ENCODE measurements around the gene DICER1.
"Not testable (repeated sequence)": the region's sequence is repeated elsewhere in the genome, so short reads cannot be mapped to it uniquely, and the experiment has no call there.

The DICER1 gene

GRCh38 chr14:95157327-95158189 lies at the start of gene DICER1:
DICER1 (minus strand) TSS chr14:95157529; CDS start chr14:95133458, 24,071 bp downstream.
- peak; percentile 91 to 99 for DNase-seq

- DNase-seq, result no peak
Observed at GRCh38 chr14:95206534-95206933, 49.2 kb upstream of the DICER1 start.

- DNase-seq, result no peak
Observed at GRCh38 chr14:95204705-95205104, 47.4 kb upstream of the DICER1 start.

GRCh38 chr14:95201745-95202144 lies 44.4 kb upstream of the DICER1 start:
- DNase-seq, result not testable (repeated sequence)

GRCh38 chr14:95200404-95200803 lies 43.1 kb upstream of the DICER1 start:
- no peak for DNase-seq

- no peak for DNase-seq
Observed at GRCh38 chr14:95199298-95199983, 42.1 kb upstream of the DICER1 start.

- DNase-seq, result no peak
Observed at GRCh38 chr14:95198320-95198719, 41.0 kb upstream of the DICER1 start.

GRCh38 chr14:95197551-95197950 lies 40.2 kb upstream of the DICER1 start:
- DNase-seq, result no peak

GRCh38 chr14:95196826-95197545 lies 39.7 kb upstream of the DICER1 start:
- no peak for DNase-seq

GRCh38 chr14:95196268-95196667 lies 38.9 kb upstream of the DICER1 start:
- peak; percentile 27 to 48 for DNase-seq

GRCh38 chr14:95195031-95195430 lies 37.7 kb upstream of the DICER1 start:
- DNase-seq, result no peak

- no peak for DNase-seq
Observed at GRCh38 chr14:95193081-95193480, 35.8 kb upstream of the DICER1 start.

GRCh38 chr14:95192311-95192710 lies 35.0 kb upstream of the DICER1 start:
- no peak for DNase-seq

GRCh38 chr14:95191445-95192199 lies 34.3 kb upstream of the DICER1 start:
- DNase-seq, result no peak

GRCh38 chr14:95190857-95191256 lies 33.5 kb upstream of the DICER1 start:
- no peak for DNase-seq

- no peak for DNase-seq
Observed at GRCh38 chr14:95190346-95190840, 33.1 kb upstream of the DICER1 start.

GRCh38 chr14:95189367-95190132 lies 32.2 kb upstream of the DICER1 start:
- DNase-seq, result no peak

GRCh38 chr14:95188380-95188779 lies 31.1 kb upstream of the DICER1 start:
- no peak for DNase-seq

- peak; percentile 43 to 47 for DNase-seq
Observed at GRCh38 chr14:95185767-95186392, 28.6 kb upstream of the DICER1 start.

GRCh38 chr14:95185033-95185766 lies 27.9 kb upstream of the DICER1 start:
- DNase-seq, result peak; percentile 83 to 84

- DNase-seq, result no peak
Observed at GRCh38 chr14:95184413-95184790, 27.1 kb upstream of the DICER1 start.
